GM12878 (cell line): ENCODE measurements around the gene GHRH. TPM values are rescaled to one million over a fixed set of nuclear protein-coding genes. Genes with fewer than 3 reads are reported as not detected.

ENCODE experiments used
- ATAC-seq: fragments of 200-7000 bp; cut with Tn5 transposase; 3 replicates; pipeline ENCODE4 v1.9.1; 2020; ENCODE audit warnings: mild to moderate bottlenecking, moderate library complexity
- BruUV-seq: library from RNA; stranded (reverse); fragments of 400-500 nt; replicated peaks from 2 replicates; lab custom pipeline; 2021; lab: Mats Ljungman, UMichigan
- CTCF ChIA-PET: fragments of 300-600 bp; sonication (Branson Sonifier 250); formaldehyde crosslinking; extraction: SDS; loops from one replicate; lab custom pipeline; 2021; ENCODE audit warnings: inconsistent platforms; lab: Yijun Ruan, JAX
- POLR2A ChIA-PET: fragments of 350-600 bp; formaldehyde crosslinking; extraction: SDS; loops from one replicate; lab custom pipeline; 2021; ENCODE audit warnings: inconsistent platforms; lab: Charles Lee
- RAD21 ChIA-PET: fragments of 300-600 bp; sonication (Branson Sonifier 250); formaldehyde crosslinking; loops from one replicate; lab custom pipeline; 2023; ENCODE audit warnings: antibody characterized with exemption; ENCODE audit not compliant: unreplicated experiment; lab: Charles Lee
- SMC1A ChIA-PET: fragments of 300-600 bp; sonication (Branson Sonifier 250); formaldehyde crosslinking; loops from one replicate; lab custom pipeline; 2023; ENCODE audit not compliant: unreplicated experiment, uncharacterized antibody; lab: Charles Lee
- DNase-seq: peaks from one replicate; pipeline ENCODE4 v3.0.0-alpha.2; 2011; ENCODE audit warnings: low read depth, low spot score
- FAIRE-seq: peaks from 3 replicates; lab custom pipeline; 2011; peaks lifted over from hg19 to GRCh38; lab: Jason Lieb, UNC
- H2AFZ ChIP-seq: 2 replicates; pipeline ENCODE4 v1.6.0; 2011; ENCODE audit warnings: low read depth, low read length, control low read depth; ENCODE audit not compliant: control insufficient read depth
- H3K27ac ChIP-seq: 2 replicates; pipeline ENCODE4 v1.5.1; 2011; ENCODE audit warnings: control low read depth; ENCODE audit not compliant: control insufficient read depth, insufficient read depth
- H3K27me3 ChIP-seq, 2 experiments: replicated peaks in 1 of 2; 2 replicates each; pipeline versions ENCODE4 v1.6.0 to v1.6.1; 2011; ENCODE audit warnings: low read length in 1 of 2; ENCODE audit not compliant: control insufficient read depth in 2 of 2, insufficient read depth in 2 of 2
- H3K36me3 ChIP-seq, 2 experiments: 2 replicates each; pipeline ENCODE4 v1.5.1; 2011; ENCODE audit warnings: low read length in 1 of 2; ENCODE audit not compliant: control insufficient read depth in 2 of 2, insufficient read depth in 2 of 2
- H3K4me1 ChIP-seq: 2 replicates; pipeline ENCODE4 v1.6.1; 2011; ENCODE audit warnings: mild to moderate bottlenecking, low read length, moderate library complexity, mixed read lengths; ENCODE audit not compliant: control insufficient read depth, insufficient read depth
- H3K4me2 ChIP-seq: 2 replicates; pipeline ENCODE4 v1.6.0; 2011; ENCODE audit warnings: control low read depth; ENCODE audit not compliant: control insufficient read depth, insufficient read depth
- H3K4me3 ChIP-seq: fragments of 200-600 bp; sonication (generic); 2 replicates; pipeline ENCODE4 v1.5.1; 2016
- H3K79me2 ChIP-seq: 2 replicates; pipeline ENCODE4 v1.6.0; 2011; ENCODE audit warnings: low read length; ENCODE audit not compliant: control insufficient read depth, insufficient read depth
- H3K9ac ChIP-seq: 2 replicates; pipeline ENCODE4 v1.8.0; 2011; ENCODE audit warnings: low read length, control low read depth, mixed read lengths; ENCODE audit not compliant: control insufficient read depth, insufficient read depth
- H3K9me3 ChIP-seq: replicated peaks from 3 replicates; pipeline ENCODE4 v1.5.1; 2011; ENCODE audit warnings: mild to moderate bottlenecking, low read length; ENCODE audit not compliant: control insufficient read depth, insufficient read depth
- H4K20me1 ChIP-seq: 2 replicates; pipeline ENCODE4 v1.6.0; 2011; ENCODE audit not compliant: control insufficient read depth, insufficient read depth
- BRCA1 ChIP-seq: IDR thresholded peaks from 2 replicates; pipeline ENCODE4 v1.6.1; 2011; ENCODE audit warnings: low read depth, low read length, improper control_type of control experiment
- CHD1 ChIP-seq: IDR thresholded peaks from 2 replicates; pipeline ENCODE4 v1.6.1; 2012; ENCODE audit warnings: low read depth, low read length, improper control_type of control experiment
- CHD4 ChIP-seq: fragments of 200-600 bp; sonication (generic); IDR thresholded peaks from 2 replicates; pipeline ENCODE4 v1.6.1; 2016; ENCODE audit warnings: mild to moderate bottlenecking
- RAD21 ChIP-seq: IDR thresholded peaks from 2 replicates; pipeline ENCODE4 v1.6.1; 2011; ENCODE audit warnings: mild to moderate bottlenecking, low read depth, low read length, moderate library complexity; ENCODE audit not compliant: insufficient read depth
- SMC3 ChIP-seq: IDR thresholded peaks from 2 replicates; pipeline ENCODE4 v1.6.1; 2011; ENCODE audit warnings: low read length, improper control_type of control experiment, borderline replicate concordance
- YBX1 ChIP-seq: fragments of 450-650 bp; IDR thresholded peaks from 2 replicates; pipeline ENCODE4 v1.6.1; 2016; ENCODE audit warnings: antibody characterized with exemption
- ZNF24 ChIP-seq: fragments of 450-650 bp; IDR thresholded peaks from 2 replicates; pipeline ENCODE4 v1.6.1; 2017; ENCODE audit warnings: antibody characterized with exemption, mild to moderate bottlenecking
- WGBS: methylation state at CpG from one replicate; pipeline ENCODE4 v1.1.6; 2016; ENCODE audit warnings: low lambda C conversion rate; ENCODE audit not compliant: insufficient replicate concordance, insufficient coverage; ENCODE audit errors: missing lambda C conversion rate; 5-methylcytosine and 5-hydroxymethylcytosine counted together
- in situ Hi-C: fragments of 300-500 bp; cut with MboI; formaldehyde crosslinking; loops from 9 replicates; pipeline ENCODE4 v1.14.3; 2018; ENCODE audit warnings: mixed read lengths
- intact Hi-C: fragments of 100-400 bp; cut with micrococcal nuclease; formaldehyde crosslinking; loops from one replicate; pipeline ENCODE4 v1.14.2; 2022; ENCODE audit not compliant: unreplicated experiment
- polyA plus RNA-seq, 11 experiments: library from polyadenylated mRNA; depleted of rRNA in 4 of 11; unstranded in 6 of 11; stranded (reverse) in 5 of 11; fragments of >200 nt; fragmentation: Nextera tagmentation in 4 of 11; fragmentation: Illumina TruSeq in 1 of 11; extraction: Ambion mirVana in 4 of 11; extraction: Trizol in 1 of 11; gene quantifications; 1 replicate in 1 of 11; 2 replicates in 10 of 11; pipeline versions ENCODE4 v1.2.1 to v1.2.3, GENCODE V29; 2011 to 2016; ENCODE audit warnings: inconsistent platforms in 2 of 11, missing spikeins in 2 of 11, low read depth in 1 of 11
- total RNA-seq, 4 experiments: library from RNA; depleted of rRNA in 3 of 4; stranded (reverse); fragments of >200 nt in 3 of 4; fragmentation: Illumina TruSeq in 1 of 4; extraction: Trizol in 1 of 4; gene quantifications; 2 replicates each; pipeline versions ENCODE4 v1.2.1 to v1.2.3, GENCODE V29; 2013 to 2021
- TF ChIP-seq, protein P1 (sequence below): IDR thresholded peaks from 2 replicates; pipeline ENCODE4 v1.6.1; 2012; ENCODE audit warnings: improper control_type of control experiment, low read depth, low read length; ENCODE audit not compliant: insufficient replicate concordance
- TF ChIP-seq, protein P2 (sequence below): IDR thresholded peaks from 2 replicates; pipeline ENCODE4 v1.6.1; 2012; ENCODE audit warnings: mild to moderate bottlenecking, low read depth, low read length
- TF ChIP-seq, protein P3 (sequence below): fragments of 450-650 bp; IDR thresholded peaks from 2 replicates; pipeline ENCODE4 v1.6.1; 2017; ENCODE audit warnings: mild to moderate bottlenecking, low read depth, inconsistent platforms; ENCODE audit not compliant: poor library complexity, severe bottlenecking

GHRH gene
- total and polyA plus RNA-seq, 10 of the 15 experiments (the other 5 are each of a cell fraction or from before 2014, with no cell fraction given), result not detected

DNA sequence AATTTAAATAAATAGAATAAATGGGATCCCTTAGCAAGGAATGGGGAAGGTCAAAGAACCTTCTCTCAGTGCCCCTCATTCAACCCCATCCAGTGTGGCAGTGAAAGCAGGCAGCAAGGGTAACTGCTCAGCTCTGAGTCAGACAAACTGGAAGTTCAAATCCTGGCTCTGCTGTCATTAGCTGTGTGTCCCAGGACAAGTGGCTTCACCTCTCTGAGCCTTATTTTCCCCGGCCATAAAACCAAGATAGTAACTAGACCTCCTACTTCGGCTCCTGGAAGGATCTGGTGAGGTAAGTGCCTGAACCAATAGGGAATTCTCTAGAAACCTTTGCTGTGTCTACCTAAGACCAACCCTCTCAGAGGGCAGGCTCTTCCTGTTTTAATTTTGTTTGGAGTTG, 4.1 kb downstream of the GHRH start:
- RAD21 ChIA-PET, result interaction anchor here (0.7 kb wide), 1 partner anchor 44 kb away, joined by 3 read pairs; no protein-coding TSS in a partner anchor
- no peak for TF ChIP-seq ZNF24
- TF ChIP-seq CHD4, result no peak
- no peak for TF ChIP-seq BRCA1
- TF ChIP-seq YBX1, result no peak
- no peak for TF ChIP-seq RAD21
- TF ChIP-seq, protein P1, sequence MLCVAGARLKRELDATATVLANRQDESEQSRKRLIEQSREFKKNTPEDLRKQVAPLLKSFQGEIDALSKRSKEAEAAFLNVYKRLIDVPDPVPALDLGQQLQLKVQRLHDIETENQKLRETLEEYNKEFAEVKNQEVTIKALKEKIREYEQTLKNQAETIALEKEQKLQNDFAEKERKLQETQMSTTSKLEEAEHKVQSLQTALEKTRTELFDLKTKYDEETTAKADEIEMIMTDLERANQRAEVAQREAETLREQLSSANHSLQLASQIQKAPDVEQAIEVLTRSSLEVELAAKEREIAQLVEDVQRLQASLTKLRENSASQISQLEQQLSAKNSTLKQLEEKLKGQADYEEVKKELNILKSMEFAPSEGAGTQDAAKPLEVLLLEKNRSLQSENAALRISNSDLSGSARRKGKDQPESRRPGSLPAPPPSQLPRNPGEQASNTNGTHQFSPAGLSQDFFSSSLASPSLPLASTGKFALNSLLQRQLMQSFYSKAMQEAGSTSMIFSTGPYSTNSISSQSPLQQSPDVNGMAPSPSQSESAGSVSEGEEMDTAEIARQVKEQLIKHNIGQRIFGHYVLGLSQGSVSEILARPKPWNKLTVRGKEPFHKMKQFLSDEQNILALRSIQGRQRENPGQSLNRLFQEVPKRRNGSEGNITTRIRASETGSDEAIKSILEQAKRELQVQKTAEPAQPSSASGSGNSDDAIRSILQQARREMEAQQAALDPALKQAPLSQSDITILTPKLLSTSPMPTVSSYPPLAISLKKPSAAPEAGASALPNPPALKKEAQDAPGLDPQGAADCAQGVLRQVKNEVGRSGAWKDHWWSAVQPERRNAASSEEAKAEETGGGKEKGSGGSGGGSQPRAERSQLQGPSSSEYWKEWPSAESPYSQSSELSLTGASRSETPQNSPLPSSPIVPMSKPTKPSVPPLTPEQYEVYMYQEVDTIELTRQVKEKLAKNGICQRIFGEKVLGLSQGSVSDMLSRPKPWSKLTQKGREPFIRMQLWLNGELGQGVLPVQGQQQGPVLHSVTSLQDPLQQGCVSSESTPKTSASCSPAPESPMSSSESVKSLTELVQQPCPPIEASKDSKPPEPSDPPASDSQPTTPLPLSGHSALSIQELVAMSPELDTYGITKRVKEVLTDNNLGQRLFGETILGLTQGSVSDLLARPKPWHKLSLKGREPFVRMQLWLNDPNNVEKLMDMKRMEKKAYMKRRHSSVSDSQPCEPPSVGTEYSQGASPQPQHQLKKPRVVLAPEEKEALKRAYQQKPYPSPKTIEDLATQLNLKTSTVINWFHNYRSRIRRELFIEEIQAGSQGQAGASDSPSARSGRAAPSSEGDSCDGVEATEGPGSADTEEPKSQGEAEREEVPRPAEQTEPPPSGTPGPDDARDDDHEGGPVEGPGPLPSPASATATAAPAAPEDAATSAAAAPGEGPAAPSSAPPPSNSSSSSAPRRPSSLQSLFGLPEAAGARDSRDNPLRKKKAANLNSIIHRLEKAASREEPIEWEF, result no peak
- no peak for TF ChIP-seq CHD1
- TF ChIP-seq, protein P2, sequence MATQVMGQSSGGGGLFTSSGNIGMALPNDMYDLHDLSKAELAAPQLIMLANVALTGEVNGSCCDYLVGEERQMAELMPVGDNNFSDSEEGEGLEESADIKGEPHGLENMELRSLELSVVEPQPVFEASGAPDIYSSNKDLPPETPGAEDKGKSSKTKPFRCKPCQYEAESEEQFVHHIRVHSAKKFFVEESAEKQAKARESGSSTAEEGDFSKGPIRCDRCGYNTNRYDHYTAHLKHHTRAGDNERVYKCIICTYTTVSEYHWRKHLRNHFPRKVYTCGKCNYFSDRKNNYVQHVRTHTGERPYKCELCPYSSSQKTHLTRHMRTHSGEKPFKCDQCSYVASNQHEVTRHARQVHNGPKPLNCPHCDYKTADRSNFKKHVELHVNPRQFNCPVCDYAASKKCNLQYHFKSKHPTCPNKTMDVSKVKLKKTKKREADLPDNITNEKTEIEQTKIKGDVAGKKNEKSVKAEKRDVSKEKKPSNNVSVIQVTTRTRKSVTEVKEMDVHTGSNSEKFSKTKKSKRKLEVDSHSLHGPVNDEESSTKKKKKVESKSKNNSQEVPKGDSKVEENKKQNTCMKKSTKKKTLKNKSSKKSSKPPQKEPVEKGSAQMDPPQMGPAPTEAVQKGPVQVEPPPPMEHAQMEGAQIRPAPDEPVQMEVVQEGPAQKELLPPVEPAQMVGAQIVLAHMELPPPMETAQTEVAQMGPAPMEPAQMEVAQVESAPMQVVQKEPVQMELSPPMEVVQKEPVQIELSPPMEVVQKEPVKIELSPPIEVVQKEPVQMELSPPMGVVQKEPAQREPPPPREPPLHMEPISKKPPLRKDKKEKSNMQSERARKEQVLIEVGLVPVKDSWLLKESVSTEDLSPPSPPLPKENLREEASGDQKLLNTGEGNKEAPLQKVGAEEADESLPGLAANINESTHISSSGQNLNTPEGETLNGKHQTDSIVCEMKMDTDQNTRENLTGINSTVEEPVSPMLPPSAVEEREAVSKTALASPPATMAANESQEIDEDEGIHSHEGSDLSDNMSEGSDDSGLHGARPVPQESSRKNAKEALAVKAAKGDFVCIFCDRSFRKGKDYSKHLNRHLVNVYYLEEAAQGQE, result no peak
- TF ChIP-seq, protein P3, sequence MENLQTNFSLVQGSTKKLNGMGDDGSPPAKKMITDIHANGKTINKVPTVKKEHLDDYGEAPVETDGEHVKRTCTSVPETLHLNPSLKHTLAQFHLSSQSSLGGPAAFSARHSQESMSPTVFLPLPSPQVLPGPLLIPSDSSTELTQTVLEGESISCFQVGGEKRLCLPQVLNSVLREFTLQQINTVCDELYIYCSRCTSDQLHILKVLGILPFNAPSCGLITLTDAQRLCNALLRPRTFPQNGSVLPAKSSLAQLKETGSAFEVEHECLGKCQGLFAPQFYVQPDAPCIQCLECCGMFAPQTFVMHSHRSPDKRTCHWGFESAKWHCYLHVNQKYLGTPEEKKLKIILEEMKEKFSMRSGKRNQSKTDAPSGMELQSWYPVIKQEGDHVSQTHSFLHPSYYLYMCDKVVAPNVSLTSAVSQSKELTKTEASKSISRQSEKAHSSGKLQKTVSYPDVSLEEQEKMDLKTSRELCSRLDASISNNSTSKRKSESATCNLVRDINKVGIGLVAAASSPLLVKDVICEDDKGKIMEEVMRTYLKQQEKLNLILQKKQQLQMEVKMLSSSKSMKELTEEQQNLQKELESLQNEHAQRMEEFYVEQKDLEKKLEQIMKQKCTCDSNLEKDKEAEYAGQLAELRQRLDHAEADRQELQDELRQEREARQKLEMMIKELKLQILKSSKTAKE, result no peak
- no peak for TF ChIP-seq SMC3

More for the DNA sequence above, 4.1 kb downstream of the GHRH start:
- Histone ChIP-seq H3K9ac (no peak overlapping the region), H3K27ac (no peak overlapping the region), H3K36me3 (no peaks in the 10 kb centered on the region), H3K4me1 (no peaks in the 10 kb centered on the region), H4K20me1 (no peaks in the 10 kb centered on the region), H3K27me3 (no peaks in the 10 kb centered on the region), H2AFZ (no peak overlapping the region), H3K4me2 (no peak overlapping the region), H3K9me3 (no peaks in the 10 kb centered on the region), H3K79me2 (no peaks in the 10 kb centered on the region), H3K4me3 (no peak overlapping the region)
- no peak for FAIRE-seq
- intact Hi-C loops (no loop called here), in situ Hi-C loops (no loop called here)
- ATAC-seq, result no peak
- ChIA-PET SMC1A (interaction anchor here (0.6 to 1.2 kb wide), 2 partner anchors 9 to 17 kb away, joined by 3 to 4 read pairs; no protein-coding TSS in a partner anchor), CTCF (no interaction called here), POLR2A (interaction anchor here (0.7 kb wide), 1 partner anchor 895 kb away, joined by 4 read pairs; no protein-coding TSS in a partner anchor)
- WGBS, result 26% methylated on average over 2 of the region's 2 CpGs
- no TSS peak for BruUV-seq
- no peak for DNase-seq
